ENCODE measurements around the gene ADORA1. TPM values are rescaled to one million over a fixed set of nuclear protein-coding genes. Genes with fewer than 3 reads are reported as not detected.
A peak's percentile ranks its signal among the peaks of the same experiment; 100 is the strongest.

The ADORA1 gene
- total and polyA plus RNA-seq, 2 of the 4 experiments (the other 2 are of a cell fraction), result 0.36 to 0.56 TPM

- no peak overlapping the region for H3K4me3 ChIP-seq (ENCODE audit: insufficient read depth, low read depth, low read length)
- H3K36me3 ChIP-seq (ENCODE audit: control insufficient read depth, insufficient read depth, low read length), result no peaks in the 10 kb centered on the region
- no peak overlapping the region for H2AK5ac ChIP-seq (ENCODE audit: low read depth, low read length)
- no peak overlapping the region for H3K23ac ChIP-seq (ENCODE audit: low read depth, low read length)
- H2BK5ac ChIP-seq (ENCODE audit: low read depth, low read length, poor library complexity, severe bottlenecking), result no peak overlapping the region
- no peak overlapping the region for H3K56ac ChIP-seq (ENCODE audit: extremely low read depth, insufficient read depth, low read length)
- dilution Hi-C loops (cut with HindIII; ENCODE audit: low sequenced_read_pairs, unreplicated experiment) (no loop called here), intact Hi-C loops (cut with micrococcal nuclease) (no loop called here), in situ Hi-C loops (cut with MboI; ENCODE audit: low sequenced_read_pairs) (no loop called here)
- no peak overlapping the region for H2BK20ac ChIP-seq (ENCODE audit: low read depth, low read length)
- H3K14ac ChIP-seq (replicated peaks; ENCODE audit: low read depth, low read length), result no peak overlapping the region
- peaks cover 64% of the 10 kb centered on the region for H3K27me3 ChIP-seq (ENCODE audit: control insufficient read depth, insufficient read depth, low read length)
- ChIA-PET POLR2A (ENCODE audit: unreplicated experiment) (no interaction called here), CTCF (no interaction called here)
- no peak for ATAC-seq (ENCODE audit: low read depth)
- no peak overlapping the region for H3K18ac ChIP-seq (ENCODE audit: low read depth, low read length)
- whole genome bisulfite sequencing, 2 experiments (ENCODE audit: extremely low coverage in 2 of 2, insufficient read length in 1 of 2), result 56% methylated on average over 2 of the region's 6 CpGs; no CpG with 5 or more reads in 1 of the 2 experiments
- H3K9me1 ChIP-seq (ENCODE audit: insufficient read depth, low read length), result no peaks in the 10 kb centered on the region
- no peak overlapping the region for H4K91ac ChIP-seq (ENCODE audit: insufficient read depth, low read depth, low read length)
- H3K4me2 ChIP-seq (ENCODE audit: low read depth, low read length), result no peak overlapping the region
- H2AK9ac ChIP-seq (replicated peaks; ENCODE audit: low read depth, low read length, poor library complexity), result no peak overlapping the region
- H4K20me1 ChIP-seq (ENCODE audit: insufficient read depth, low read length), result no peaks in the 10 kb centered on the region
- H3K9me3 ChIP-seq (ENCODE audit: control insufficient read depth, insufficient read depth, low read length), result peaks cover 7% of the 10 kb centered on the region
- no TSS peak for BruUV-seq (replicated peaks)
- no peak overlapping the region for H3K4ac ChIP-seq (ENCODE audit: low read depth, low read length)
- no peak overlapping the region for H4K5ac ChIP-seq (ENCODE audit: low read depth, low read length)
- no peak for TF ChIP-seq MXI1 (IDR thresholded peaks at IDR 0.05; ENCODE audit: borderline replicate concordance, low read depth, low read length)
- no peak for TF ChIP-seq SMC3 (IDR thresholded peaks at IDR 0.05; ENCODE audit: low read depth, low read length)
- TF ChIP-seq FOS (IDR thresholded peaks at IDR 0.05; ENCODE audit: low read depth, low read length), result no peak
- TF ChIP-seq, protein P1, sequence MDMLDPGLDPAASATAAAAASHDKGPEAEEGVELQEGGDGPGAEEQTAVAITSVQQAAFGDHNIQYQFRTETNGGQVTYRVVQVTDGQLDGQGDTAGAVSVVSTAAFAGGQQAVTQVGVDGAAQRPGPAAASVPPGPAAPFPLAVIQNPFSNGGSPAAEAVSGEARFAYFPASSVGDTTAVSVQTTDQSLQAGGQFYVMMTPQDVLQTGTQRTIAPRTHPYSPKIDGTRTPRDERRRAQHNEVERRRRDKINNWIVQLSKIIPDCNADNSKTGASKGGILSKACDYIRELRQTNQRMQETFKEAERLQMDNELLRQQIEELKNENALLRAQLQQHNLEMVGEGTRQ (IDR thresholded peaks at IDR 0.05; ENCODE audit: low read depth, low read length), result no peak
- TF ChIP-seq NFE2L2 (IDR thresholded peaks at IDR 0.05; ENCODE audit: low read depth, low read length), result no peak
- TF ChIP-seq, protein P2, sequence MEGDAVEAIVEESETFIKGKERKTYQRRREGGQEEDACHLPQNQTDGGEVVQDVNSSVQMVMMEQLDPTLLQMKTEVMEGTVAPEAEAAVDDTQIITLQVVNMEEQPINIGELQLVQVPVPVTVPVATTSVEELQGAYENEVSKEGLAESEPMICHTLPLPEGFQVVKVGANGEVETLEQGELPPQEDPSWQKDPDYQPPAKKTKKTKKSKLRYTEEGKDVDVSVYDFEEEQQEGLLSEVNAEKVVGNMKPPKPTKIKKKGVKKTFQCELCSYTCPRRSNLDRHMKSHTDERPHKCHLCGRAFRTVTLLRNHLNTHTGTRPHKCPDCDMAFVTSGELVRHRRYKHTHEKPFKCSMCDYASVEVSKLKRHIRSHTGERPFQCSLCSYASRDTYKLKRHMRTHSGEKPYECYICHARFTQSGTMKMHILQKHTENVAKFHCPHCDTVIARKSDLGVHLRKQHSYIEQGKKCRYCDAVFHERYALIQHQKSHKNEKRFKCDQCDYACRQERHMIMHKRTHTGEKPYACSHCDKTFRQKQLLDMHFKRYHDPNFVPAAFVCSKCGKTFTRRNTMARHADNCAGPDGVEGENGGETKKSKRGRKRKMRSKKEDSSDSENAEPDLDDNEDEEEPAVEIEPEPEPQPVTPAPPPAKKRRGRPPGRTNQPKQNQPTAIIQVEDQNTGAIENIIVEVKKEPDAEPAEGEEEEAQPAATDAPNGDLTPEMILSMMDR (conservative IDR thresholded peaks at IDR 0.05; ENCODE audit: low read depth, low read length), result no peak
- no peak for TF ChIP-seq MAZ (IDR thresholded peaks at IDR 0.05; ENCODE audit: borderline replicate concordance, low read depth, low read length)
- no peak for TF ChIP-seq CEBPB (IDR thresholded peaks at IDR 0.05; ENCODE audit: low read depth, low read length)
- TF ChIP-seq MAFK (IDR thresholded peaks at IDR 0.05; ENCODE audit: low read depth, low read length), result no peak
- H2BK15ac ChIP-seq (ENCODE audit: low read depth, low read length), result no peak overlapping the region
- H3K79me1 ChIP-seq (ENCODE audit: low read depth in 1 of 2, low read length in 2 of 2), result no peaks in the 10 kb centered on the region
- H3K9ac ChIP-seq (ENCODE audit: low read depth, low read length), result no peak overlapping the region
- no peaks in the 10 kb centered on the region for H3K4me1 ChIP-seq (ENCODE audit: control insufficient read depth, insufficient read depth, low read length)
- H2AFZ ChIP-seq (replicated peaks; ENCODE audit: low read length, poor library complexity), result no peak overlapping the region
- no peak overlapping the region for H4K8ac ChIP-seq (ENCODE audit: low read depth in 2 of 2, low read length in 2 of 2)
- H3K27ac ChIP-seq (ENCODE audit: insufficient read depth, low read length), result no peak overlapping the region
- DNase-seq, result peak; percentile 10
- no peak overlapping the region for H2BK120ac ChIP-seq (ENCODE audit: low read depth, low read length)
Observed at GRCh38 chr1:203090421-203091198, 36.9 kb upstream of the ADORA1 start.

Measured in IMR-90 (cell line).